ENCODE data around the gene ARID1B.

GRCh38 chr6:157058574-157058973, 281.4 kb downstream of the ARID1B start:
- TF ChIP-seq, protein P1, sequence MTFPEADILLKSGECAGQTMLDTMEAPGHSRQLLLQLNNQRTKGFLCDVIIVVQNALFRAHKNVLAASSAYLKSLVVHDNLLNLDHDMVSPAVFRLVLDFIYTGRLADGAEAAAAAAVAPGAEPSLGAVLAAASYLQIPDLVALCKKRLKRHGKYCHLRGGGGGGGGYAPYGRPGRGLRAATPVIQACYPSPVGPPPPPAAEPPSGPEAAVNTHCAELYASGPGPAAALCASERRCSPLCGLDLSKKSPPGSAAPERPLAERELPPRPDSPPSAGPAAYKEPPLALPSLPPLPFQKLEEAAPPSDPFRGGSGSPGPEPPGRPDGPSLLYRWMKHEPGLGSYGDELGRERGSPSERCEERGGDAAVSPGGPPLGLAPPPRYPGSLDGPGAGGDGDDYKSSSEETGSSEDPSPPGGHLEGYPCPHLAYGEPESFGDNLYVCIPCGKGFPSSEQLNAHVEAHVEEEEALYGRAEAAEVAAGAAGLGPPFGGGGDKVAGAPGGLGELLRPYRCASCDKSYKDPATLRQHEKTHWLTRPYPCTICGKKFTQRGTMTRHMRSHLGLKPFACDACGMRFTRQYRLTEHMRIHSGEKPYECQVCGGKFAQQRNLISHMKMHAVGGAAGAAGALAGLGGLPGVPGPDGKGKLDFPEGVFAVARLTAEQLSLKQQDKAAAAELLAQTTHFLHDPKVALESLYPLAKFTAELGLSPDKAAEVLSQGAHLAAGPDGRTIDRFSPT (tag by site-specific recombination; IDR thresholded peaks at IDR 0.05) = no peak
- no peak for TF ChIP-seq ZNF785 (tag by site-specific recombination; IDR thresholded peaks at IDR 0.05)
- TF ChIP-seq BCL11A (tag by site-specific recombination; IDR thresholded peaks at IDR 0.05; ENCODE audit: low read depth) = no peak
- TF ChIP-seq GLI4 (tag by site-specific recombination; IDR thresholded peaks at IDR 0.05) = no peak
- TF ChIP-seq, protein P2, sequence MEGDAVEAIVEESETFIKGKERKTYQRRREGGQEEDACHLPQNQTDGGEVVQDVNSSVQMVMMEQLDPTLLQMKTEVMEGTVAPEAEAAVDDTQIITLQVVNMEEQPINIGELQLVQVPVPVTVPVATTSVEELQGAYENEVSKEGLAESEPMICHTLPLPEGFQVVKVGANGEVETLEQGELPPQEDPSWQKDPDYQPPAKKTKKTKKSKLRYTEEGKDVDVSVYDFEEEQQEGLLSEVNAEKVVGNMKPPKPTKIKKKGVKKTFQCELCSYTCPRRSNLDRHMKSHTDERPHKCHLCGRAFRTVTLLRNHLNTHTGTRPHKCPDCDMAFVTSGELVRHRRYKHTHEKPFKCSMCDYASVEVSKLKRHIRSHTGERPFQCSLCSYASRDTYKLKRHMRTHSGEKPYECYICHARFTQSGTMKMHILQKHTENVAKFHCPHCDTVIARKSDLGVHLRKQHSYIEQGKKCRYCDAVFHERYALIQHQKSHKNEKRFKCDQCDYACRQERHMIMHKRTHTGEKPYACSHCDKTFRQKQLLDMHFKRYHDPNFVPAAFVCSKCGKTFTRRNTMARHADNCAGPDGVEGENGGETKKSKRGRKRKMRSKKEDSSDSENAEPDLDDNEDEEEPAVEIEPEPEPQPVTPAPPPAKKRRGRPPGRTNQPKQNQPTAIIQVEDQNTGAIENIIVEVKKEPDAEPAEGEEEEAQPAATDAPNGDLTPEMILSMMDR (tag by site-specific recombination; IDR thresholded peaks at IDR 0.05) = no peak
- no peak for TF ChIP-seq ZNF394 (tag by site-specific recombination; IDR thresholded peaks at IDR 0.05; ENCODE audit: borderline replicate concordance)
- TF ChIP-seq ZNF138 (tag by site-specific recombination; IDR thresholded peaks at IDR 0.05; ENCODE audit: borderline replicate concordance) = no peak
- no peak for TF ChIP-seq RBAK (tag by site-specific recombination; IDR thresholded peaks at IDR 0.05)
- no peak for TF ChIP-seq ZNF692 (tag by site-specific recombination; IDR thresholded peaks at IDR 0.05)
- TF ChIP-seq, protein P3, sequence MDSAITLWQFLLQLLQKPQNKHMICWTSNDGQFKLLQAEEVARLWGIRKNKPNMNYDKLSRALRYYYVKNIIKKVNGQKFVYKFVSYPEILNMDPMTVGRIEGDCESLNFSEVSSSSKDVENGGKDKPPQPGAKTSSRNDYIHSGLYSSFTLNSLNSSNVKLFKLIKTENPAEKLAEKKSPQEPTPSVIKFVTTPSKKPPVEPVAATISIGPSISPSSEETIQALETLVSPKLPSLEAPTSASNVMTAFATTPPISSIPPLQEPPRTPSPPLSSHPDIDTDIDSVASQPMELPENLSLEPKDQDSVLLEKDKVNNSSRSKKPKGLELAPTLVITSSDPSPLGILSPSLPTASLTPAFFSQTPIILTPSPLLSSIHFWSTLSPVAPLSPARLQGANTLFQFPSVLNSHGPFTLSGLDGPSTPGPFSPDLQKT (IDR thresholded peaks at IDR 0.05; ENCODE audit: borderline replicate concordance, low read depth, low read length) = no peak
- TF ChIP-seq, protein P4, sequence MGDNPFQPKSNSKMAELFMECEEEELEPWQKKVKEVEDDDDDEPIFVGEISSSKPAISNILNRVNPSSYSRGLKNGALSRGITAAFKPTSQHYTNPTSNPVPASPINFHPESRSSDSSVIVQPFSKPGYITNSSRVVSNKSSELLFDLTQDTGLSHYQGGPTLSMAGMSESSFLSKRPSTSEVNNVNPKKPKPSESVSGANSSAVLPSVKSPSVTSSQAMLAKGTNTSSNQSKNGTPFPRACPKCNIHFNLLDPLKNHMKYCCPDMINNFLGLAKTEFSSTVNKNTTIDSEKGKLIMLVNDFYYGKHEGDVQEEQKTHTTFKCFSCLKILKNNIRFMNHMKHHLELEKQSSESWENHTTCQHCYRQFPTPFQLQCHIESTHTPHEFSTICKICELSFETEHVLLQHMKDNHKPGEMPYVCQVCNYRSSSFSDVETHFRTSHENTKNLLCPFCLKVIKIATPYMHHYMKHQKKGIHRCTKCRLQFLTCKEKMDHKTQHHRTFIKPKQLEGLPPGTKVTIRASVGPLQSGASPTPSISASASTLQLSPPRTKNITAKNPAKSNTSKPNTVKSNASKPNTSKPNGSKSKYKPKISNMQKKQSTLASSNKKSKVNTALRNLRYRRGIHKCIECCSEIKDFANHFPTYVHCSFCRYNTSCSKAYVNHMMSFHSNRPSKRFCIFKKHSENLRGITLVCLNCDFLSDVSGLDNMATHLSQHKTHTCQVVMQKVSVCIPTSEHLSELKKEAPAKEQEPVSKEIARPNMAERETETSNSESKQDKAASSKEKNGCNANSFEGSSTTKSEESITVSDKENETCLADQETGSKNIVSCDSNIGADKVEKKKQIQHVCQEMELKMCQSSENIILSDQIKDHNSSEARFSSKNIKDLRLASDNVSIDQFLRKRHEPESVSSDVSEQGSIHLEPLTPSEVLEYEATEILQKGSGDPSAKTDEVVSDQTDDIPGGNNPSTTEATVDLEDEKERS (tag by site-specific recombination; IDR thresholded peaks at IDR 0.05) = no peak

All from HEK293 (cell line).